Lower leg skin (tissue), 3 donors: Measurements from ENCODE around the gene PMEPA1.

Source experiments
- POLR2A ChIP-seq, 2 donors: fragments of 450-650 bp; IDR thresholded peaks; one replicate each; pipeline ENCODE4 v1.6.1; 2016 to 2017; ENCODE audit warnings: antibody characterized with exemption in 2 of 2, mild to moderate bottlenecking in 1 of 2, moderate library complexity in 1 of 2
- TF ChIP-seq, protein P1 (sequence below), 3 donors: fragments of 450-650 bp; IDR thresholded peaks; one replicate each; pipeline ENCODE4 v1.5.1; 2016; ENCODE audit warnings: antibody characterized with exemption in 3 of 3, mild to moderate bottlenecking in 3 of 3, moderate library complexity in 2 of 3

- no peak for TF ChIP-seq POLR2A (IDR thresholded peaks at IDR 0.05)
- TF ChIP-seq, protein P1, sequence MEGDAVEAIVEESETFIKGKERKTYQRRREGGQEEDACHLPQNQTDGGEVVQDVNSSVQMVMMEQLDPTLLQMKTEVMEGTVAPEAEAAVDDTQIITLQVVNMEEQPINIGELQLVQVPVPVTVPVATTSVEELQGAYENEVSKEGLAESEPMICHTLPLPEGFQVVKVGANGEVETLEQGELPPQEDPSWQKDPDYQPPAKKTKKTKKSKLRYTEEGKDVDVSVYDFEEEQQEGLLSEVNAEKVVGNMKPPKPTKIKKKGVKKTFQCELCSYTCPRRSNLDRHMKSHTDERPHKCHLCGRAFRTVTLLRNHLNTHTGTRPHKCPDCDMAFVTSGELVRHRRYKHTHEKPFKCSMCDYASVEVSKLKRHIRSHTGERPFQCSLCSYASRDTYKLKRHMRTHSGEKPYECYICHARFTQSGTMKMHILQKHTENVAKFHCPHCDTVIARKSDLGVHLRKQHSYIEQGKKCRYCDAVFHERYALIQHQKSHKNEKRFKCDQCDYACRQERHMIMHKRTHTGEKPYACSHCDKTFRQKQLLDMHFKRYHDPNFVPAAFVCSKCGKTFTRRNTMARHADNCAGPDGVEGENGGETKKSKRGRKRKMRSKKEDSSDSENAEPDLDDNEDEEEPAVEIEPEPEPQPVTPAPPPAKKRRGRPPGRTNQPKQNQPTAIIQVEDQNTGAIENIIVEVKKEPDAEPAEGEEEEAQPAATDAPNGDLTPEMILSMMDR (IDR thresholded peaks at IDR 0.05): no peak
These were observed 96.3 kb downstream of the PMEPA1 start for GRCh38 chr20:57613481-57613921.
